Measurements from ENCODE around the gene AKNA.

Gene AKNA

GRCh38 chr9:114303977-114304376 lies 83.8 kb downstream of the AKNA start:
- DNase-seq (ENCODE audit: low read depth, low spot score), result no peak

DNA sequence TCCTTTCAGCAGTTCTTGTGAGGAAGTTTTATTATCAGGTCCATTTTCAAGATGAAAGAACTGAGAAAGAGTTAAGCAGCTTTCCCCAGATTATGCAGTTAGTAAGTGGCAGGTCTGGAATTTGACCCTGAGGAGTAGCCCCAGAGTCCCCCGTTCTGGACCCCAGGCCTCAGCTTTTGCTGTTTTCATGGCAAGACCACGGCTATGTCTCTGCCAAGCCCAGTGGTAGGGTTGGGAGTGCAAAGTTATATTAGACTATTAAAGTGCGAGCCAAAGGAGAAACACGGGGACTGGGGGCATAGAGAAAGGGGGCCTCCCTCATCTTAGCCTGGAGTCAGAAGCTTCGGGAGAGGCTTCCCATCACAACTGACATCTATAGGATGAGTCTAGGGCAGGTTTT lies 84.2 kb downstream of the AKNA start:
- DNase-seq (ENCODE audit: low read depth, low spot score), result no peak

DNA sequence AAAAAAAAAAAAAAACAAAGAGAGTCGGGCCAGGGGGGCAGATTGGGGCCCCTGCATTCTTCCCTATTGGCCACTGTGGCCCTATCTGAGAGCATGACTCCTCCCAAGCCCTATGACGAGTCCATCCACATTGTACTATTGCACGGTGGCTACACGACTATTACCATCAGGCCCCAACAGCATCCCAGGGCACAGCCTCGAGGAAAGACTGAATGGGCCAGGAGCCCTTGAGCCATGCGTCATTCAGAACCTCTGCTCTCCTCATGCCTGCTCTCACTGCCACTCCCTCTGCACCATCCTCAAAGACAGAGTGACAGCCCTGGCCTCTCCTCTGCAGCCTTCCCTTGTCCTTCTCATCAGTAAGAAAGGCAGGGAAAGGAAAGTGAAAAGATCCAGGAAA lies 85.1 kb downstream of the AKNA start:
- DNase-seq (ENCODE audit: low read depth, low spot score), result no peak

- no peak for DNase-seq (ENCODE audit: low read depth, low spot score)
Observed at GRCh38 chr9:114301798-114302565, 85.8 kb downstream of the AKNA start.

DNA sequence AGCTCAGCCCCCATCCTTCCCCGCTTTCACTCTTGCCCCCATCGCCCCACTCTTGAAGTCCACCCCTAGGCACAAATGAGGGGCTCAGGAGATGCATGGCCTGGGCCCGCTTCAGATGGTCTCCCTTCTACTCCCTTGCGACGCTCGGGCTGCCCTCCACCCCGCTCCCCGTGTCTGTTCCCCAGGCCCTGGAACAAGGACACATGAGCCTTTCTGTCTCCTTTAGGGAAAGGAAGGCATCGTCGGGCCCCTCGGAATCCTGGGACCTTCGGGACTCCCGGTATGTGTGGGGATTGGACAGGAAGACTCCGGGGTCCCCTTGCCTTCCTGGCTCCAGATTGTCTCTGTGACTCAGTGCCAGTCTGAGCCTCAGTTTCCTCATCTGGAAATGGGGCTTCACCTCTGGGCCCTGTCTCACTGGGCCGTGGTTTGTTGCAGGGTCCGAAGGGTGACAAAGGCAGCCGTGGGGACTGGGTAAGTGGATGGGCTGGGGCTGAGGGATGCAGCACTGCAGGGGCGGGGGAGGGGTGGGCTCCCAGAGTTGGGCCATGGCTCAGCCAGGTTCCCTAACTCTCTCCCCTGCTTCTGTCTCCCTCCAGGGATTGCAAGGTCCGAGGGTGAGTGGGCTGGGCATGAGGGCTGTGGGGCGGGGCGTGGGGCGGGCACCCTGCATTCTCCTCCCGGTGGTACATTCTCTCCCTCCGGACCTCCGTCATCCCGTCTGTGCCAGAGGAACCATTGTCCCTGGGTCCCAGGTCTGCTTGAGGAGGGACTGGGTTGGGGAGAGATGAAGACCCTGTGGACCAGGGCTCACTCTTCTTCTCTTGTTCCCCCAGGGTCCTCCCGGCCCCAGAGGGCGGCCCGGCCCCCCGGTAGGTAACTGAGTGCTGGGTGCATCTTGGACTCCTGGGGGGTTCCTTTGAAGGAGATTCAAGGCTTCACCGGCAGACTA lies 86.7 kb downstream of the AKNA start:
- DNase-seq (ENCODE audit: low read depth, low spot score), result no peak

DNA sequence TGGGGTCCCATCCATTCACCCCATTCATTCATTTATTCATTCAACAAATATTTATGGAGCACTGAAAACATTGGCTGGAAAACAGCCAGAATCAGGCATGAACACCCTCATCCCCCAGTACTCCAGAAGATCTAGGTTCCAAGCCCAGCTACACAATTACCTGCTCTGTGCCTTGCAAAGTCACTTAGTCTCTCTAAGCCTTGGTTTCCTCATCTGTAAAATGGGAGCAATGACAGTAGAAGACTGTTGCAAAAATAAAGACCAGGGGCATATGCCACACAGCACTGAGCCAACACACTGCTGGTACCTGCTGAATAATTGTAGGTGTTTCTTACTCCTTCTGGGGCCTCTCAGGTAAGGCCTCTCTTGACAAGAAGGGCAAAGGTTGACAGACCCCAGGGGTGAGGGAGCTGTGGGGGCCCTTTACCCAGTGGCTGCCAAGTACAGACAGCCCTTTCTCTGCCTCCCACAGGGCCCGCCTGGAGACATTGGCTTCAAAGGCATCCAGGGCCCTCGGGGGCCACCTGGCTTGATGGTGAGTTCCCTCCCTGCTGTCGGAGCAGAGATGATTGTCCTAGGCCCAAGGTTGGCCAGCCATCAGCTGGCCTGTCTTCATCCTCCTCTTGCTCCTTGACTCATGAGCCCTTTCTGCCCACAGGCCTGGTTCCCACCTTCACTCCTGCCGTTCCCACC lies 87.5 kb downstream of the AKNA start:
- no peak for DNase-seq (ENCODE audit: low read depth, low spot score)

- DNase-seq (ENCODE audit: low read depth, low spot score), result no peak
Observed at GRCh38 chr9:114299286-114300152, 88.3 kb downstream of the AKNA start.

DNA sequence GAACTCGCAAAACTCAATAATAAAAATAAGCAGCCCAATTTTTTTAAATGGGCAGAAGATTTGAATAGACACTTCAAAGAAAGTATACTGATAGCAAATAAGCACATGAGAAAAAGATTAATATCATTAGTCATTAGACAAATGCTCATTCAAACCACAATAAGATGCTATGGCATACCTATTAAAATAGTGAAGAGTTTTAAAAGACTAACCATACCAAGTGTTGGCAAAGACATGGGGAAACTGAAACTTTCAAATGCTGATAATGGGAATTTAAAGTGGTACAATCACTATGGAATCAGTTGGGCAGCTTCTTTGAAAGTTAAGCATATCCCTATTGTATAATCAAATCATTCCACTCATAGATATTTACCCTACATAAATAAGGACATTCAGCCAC lies 91.4 kb downstream of the AKNA start:
- DNase-seq (ENCODE audit: low read depth, low spot score), result no peak

- DNase-seq (ENCODE audit: low read depth, low spot score), result no peak
Observed at GRCh38 chr9:114294664-114295063, 93.1 kb downstream of the AKNA start.

DNA sequence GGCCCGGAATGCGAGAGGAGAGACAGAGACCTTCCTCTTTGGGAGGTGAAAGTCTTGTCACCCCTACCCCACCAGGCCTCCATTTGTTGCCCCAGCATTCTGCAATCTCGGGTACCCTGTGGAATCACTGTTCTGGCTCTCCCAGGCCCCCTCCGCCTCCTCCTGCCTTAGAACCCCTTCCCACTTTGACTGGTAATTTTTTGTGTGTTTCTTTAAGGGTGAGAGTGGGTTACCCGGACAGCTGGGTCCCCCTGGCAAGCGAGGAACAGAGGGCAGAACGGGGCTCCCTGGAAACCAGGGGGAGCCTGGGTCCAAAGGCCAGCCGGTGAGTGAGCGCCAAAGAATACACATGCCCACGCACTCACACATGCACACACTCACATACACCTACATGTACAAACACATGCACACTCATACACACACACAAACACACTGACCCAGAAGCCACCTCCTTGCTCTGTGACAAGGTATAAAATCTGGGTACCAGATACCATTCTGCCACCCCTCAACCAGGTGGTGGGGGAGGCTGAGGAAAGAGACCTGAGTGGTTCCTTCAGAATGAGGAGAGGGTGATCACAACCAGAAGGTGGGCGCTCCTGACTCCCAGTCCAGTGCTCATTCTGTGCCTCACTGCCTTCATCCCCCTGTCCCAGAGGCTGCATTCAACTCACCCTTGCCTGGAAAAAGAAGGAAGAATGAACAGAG lies 95.7 kb downstream of the AKNA start:
- no peak for DNase-seq (ENCODE audit: low read depth, low spot score)

DNA sequence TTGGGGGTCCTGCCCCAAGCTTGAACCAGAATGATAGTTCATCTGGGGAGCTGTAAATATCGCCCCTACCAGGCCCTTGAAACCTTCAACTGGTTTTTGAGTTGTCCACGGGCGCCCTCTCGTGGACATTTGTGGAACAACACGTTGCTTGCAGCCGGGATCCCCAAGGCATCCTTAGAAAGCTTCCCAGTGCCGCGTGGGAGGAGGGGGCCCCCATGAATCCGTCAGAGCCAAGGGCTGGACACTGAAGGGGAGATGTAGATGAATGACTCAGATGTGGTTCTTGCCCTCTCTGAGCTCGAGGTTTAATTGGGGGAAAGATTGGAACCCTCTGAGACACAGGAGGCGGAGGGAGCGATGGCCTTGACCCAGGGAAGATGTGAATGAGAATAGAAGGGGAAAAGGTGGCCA lies 96.7 kb downstream of the AKNA start:
- peak; percentile 56 for DNase-seq (ENCODE audit: low read depth, low spot score)

GRCh38 chr9:114290561-114290986 lies 97.2 kb downstream of the AKNA start:
- DNase-seq (ENCODE audit: low read depth, low spot score), result no peak

GRCh38 chr9:114289571-114290481 lies 98.0 kb downstream of the AKNA start:
- no peak for DNase-seq (ENCODE audit: low read depth, low spot score)

DNA sequence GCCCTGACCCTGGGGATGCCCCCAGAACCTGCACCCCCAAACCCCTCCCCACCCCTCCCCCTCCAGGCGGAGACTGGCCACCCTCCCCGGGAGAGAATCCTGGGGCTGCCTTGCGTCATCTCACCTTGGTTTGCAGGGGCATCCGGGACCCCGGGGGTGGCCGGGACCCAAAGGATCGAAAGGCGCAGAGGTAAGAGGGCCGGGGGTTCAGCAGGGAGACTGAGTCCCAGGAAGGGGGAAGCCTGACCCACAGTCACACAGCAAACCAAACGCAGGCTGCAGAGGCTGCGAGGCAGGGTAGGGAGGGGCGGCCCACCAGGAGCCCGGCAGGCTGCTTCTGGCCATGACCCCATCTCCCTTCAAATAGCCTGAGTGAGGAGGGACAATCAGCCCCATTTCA lies 98.7 kb downstream of the AKNA start:
- no peak for DNase-seq (ENCODE audit: low read depth, low spot score)

DNA sequence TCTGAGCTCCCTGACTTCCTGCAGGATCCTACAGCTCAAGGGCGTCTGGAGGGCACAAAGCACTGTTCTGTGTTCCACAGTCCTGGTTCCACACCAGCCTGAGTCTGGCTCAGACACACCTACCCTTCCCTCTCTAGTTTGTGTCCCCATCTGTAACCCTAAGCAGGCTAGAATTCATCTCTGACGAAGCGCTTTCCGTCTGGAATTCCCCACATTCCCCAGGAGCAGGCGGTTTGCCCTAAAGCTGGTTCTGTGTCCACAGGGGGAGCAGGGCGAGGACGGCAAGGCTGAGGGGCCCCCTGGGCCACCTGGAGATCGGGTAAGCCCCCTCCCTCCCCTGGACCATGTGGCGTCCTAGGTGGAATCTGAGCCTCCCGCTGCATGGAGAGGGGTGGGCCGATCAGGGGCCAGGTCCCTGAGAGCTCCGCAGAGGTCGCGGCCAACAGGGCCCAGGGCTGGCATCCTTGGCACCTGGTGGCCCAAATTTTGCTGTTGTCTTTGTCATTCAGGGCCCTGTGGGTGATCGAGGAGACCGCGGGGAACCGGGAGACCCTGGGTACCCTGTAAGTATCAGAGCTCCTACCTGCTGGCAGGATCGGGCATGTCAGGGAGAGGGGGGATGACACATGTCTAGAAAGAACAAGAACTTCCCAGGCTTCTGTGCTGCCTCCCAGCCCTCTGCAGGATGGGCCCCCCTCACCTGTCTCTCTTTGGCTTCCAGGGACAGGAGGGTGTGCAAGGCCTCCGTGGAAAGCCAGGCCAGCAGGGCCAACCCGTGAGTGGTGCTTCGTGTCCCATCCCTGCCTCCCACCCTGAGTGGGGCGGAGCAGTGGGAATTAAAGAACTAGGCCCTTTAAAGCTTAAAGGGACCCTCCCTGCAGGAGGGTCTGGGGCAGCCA lies 99.3 kb downstream of the AKNA start:
- no peak for DNase-seq (ENCODE audit: low read depth, low spot score)

- no peak for DNase-seq (ENCODE audit: low read depth, low spot score)
Observed at GRCh38 chr9:114287763-114288192, 100.0 kb downstream of the AKNA start.

DNA sequence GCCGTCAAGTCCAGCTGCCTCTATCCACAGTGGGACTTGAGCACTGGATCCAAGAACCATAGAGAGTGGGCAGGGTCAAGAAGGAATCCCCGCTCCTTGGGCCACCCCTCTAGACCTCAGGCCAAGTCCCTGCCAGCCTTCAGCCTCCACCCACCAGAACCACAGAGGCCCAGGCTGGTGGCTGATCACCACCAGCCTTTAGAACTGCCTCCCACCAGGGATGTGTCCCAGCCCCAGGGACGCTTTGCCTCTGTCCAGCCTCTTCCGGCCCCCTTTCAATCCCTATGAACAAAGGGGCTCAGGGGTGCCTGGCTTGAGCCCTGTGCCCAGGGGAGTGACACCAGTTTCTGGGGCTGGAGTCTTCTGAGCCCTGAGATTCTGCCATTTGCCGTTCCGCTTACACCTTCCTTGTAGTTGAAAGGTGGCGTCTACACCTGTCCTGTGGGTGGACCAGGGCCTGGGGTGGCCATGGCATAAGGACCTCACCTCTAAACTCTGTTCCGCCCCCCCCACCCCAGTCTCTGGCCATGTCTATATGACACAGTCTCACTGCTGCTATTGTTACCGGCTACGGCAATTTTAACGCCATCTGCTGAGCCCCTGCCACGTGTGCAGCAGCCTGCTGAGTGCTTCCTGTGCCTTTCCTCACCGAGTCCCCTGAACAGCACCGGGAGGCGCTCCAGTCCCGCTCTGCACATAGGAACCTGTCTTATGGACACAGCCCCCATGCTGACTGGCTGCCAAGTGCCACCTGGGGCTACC lies 100.6 kb downstream of the AKNA start:
- DNase-seq (ENCODE audit: low read depth, low spot score), result no peak

All from activated CD4-positive, CD25-positive, alpha-beta regulatory T cell treated with anti-CD3 and anti-CD28 coated beads, Interleukin-2, amount 50 U/mL, for 16 hours (primary cell).